Esophagus muscularis mucosa (tissue), 3 donors: ENCODE data around the gene LCP2.

Source experiments
- CTCF ChIP-seq, 3 experiments: fragments of 200-600 bp in 2 of 3; fragments of 450-650 bp in 1 of 3; sonication (generic) in 2 of 3; IDR thresholded peaks; one replicate each; pipeline ENCODE4 v1.5.1; 2017 to 2019; ENCODE audit warnings: antibody characterized with exemption in 3 of 3, mild to moderate bottlenecking in 2 of 3, moderate library complexity in 1 of 3
- POLR2A ChIP-seq: fragments of 450-650 bp; IDR thresholded peaks from one replicate; pipeline ENCODE4 v1.6.1; 2017; ENCODE audit warnings: antibody characterized with exemption, moderate library complexity, mild to moderate bottlenecking, low read depth
- POLR2AphosphoS5 ChIP-seq, 2 donors: sonication (generic); formaldehyde crosslinking; IDR thresholded peaks; one replicate each; pipeline ENCODE4 v1.6.1; 2017; ENCODE audit warnings: antibody characterized with exemption in 2 of 2

- TF ChIP-seq CTCF (IDR thresholded peaks at IDR 0.05): no peak
- TF ChIP-seq POLR2A: no peak
- no peak for TF ChIP-seq POLR2AphosphoS5 (IDR thresholded peaks at IDR 0.05)
These were observed 17.0 kb upstream of the LCP2 start for GRCh38 chr5:170314541-170315095.
